Uterus (tissue), 2 donors: ENCODE results near the gene MFSD2A.

Source experiments
- CTCF ChIP-seq, 4 experiments: fragments of 200-600 bp in 2 of 4; fragments of 450-650 bp in 2 of 4; sonication (generic) in 2 of 4; IDR thresholded peaks; one replicate each; pipeline ENCODE4 v1.5.1; 2016 to 2019; ENCODE audit warnings: antibody characterized with exemption in 4 of 4, mild to moderate bottlenecking in 2 of 4, moderate library complexity in 1 of 4
- POLR2A ChIP-seq, 2 donors: fragments of 450-650 bp; IDR thresholded peaks; one replicate each; pipeline ENCODE4 v1.6.1; 2016; ENCODE audit warnings: antibody characterized with exemption in 2 of 2, mild to moderate bottlenecking in 1 of 2, moderate library complexity in 1 of 2

- TF ChIP-seq CTCF (IDR thresholded peaks at IDR 0.05): no peak
- TF ChIP-seq POLR2A (IDR thresholded peaks at IDR 0.05): no peak
Measured at GRCh38 chr1:39905172-39905571, 49.8 kb upstream of the MFSD2A start.
